ENCODE data around the gene TRIM24. TPM values are rescaled to one million over a fixed set of nuclear protein-coding genes. Genes with fewer than 3 reads are reported as not detected.

Gene TRIM24
- total RNA-seq, 1 experiment from 2014 or later: 19.6 TPM

- DNase-seq (ENCODE audit: low spot score): no peak
These were observed 115.9 kb downstream of the TRIM24 start for GRCh38 chr7:138575897-138576428.

GRCh38 chr7:138579136-138579535 lies 119.1 kb downstream of the TRIM24 start:
- no peak for DNase-seq (ENCODE audit: low spot score)

- DNase-seq (ENCODE audit: low spot score): no peak
These were observed 119.6 kb downstream of the TRIM24 start for GRCh38 chr7:138579671-138580070.

- DNase-seq (ENCODE audit: low spot score): no peak
These were observed 121.0 kb downstream of the TRIM24 start for GRCh38 chr7:138581065-138581464.

GRCh38 chr7:138584283-138584682 lies 124.2 kb downstream of the TRIM24 start:
- no peak for DNase-seq (ENCODE audit: low spot score)

GRCh38 chr7:138584696-138585095 lies 124.6 kb downstream of the TRIM24 start:
- DNase-seq (ENCODE audit: low spot score): no peak

GRCh38 chr7:138585283-138585993 lies 125.4 kb downstream of the TRIM24 start:
- DNase-seq (ENCODE audit: low spot score): no peak

GRCh38 chr7:138587485-138587884 lies 127.4 kb downstream of the TRIM24 start:
- DNase-seq (ENCODE audit: low spot score): no peak

- no peak for DNase-seq (ENCODE audit: low spot score)
These were observed 128.9 kb downstream of the TRIM24 start for GRCh38 chr7:138588986-138589385.

GRCh38 chr7:138590154-138590553 lies 130.1 kb downstream of the TRIM24 start:
- no peak for DNase-seq (ENCODE audit: low spot score)

- no peak for DNase-seq (ENCODE audit: low spot score)
These were observed 135.4 kb downstream of the TRIM24 start for GRCh38 chr7:138595454-138595853.

GRCh38 chr7:138602451-138602850 lies 142.4 kb downstream of the TRIM24 start:
- no peak for DNase-seq (ENCODE audit: low spot score)

GRCh38 chr7:138603549-138604318 lies 143.7 kb downstream of the TRIM24 start:
- no peak for DNase-seq (ENCODE audit: low spot score)

- DNase-seq (ENCODE audit: low spot score): no peak
These were observed 146.2 kb downstream of the TRIM24 start for GRCh38 chr7:138606236-138606635.

GRCh38 chr7:138607216-138608126 lies 147.4 kb downstream of the TRIM24 start:
- DNase-seq (ENCODE audit: low spot score): no peak

GRCh38 chr7:138608275-138608674 lies 148.2 kb downstream of the TRIM24 start:
- DNase-seq (ENCODE audit: low spot score): no peak

GRCh38 chr7:138610671-138611170 lies 150.7 kb downstream of the TRIM24 start:
- no peak for DNase-seq (ENCODE audit: low spot score)

GRCh38 chr7:138613630-138614029 lies 153.6 kb downstream of the TRIM24 start:
- DNase-seq (ENCODE audit: low spot score): no peak

- no peak for DNase-seq (ENCODE audit: low spot score)
These were observed 156.0 kb downstream of the TRIM24 start for GRCh38 chr7:138616085-138616484.

- no peak for DNase-seq (ENCODE audit: low spot score)
These were observed 158.4 kb downstream of the TRIM24 start for GRCh38 chr7:138618506-138618905.

GRCh38 chr7:138618933-138619332 lies 158.9 kb downstream of the TRIM24 start:
- DNase-seq (ENCODE audit: low spot score): no peak

GRCh38 chr7:138622841-138623240 lies 162.8 kb downstream of the TRIM24 start:
- DNase-seq (ENCODE audit: low spot score): no peak
